Activated T-cell treated with anti-CD3 and anti-CD28 coated beads, Interleukin-2, amount 50 U/mL, for 48 hours (primary cell): ENCODE data around the gene OR8D4.
"Not testable (repeated sequence)": the region's sequence is repeated elsewhere in the genome, so short reads cannot be mapped to it uniquely, and the experiment has no call there.

Experiments used
- DNase-seq, 2 experiments: peaks; one replicate each; pipeline ENCODE4 v3.0.0-alpha.2; 2020

OR8D4 gene

DNA sequence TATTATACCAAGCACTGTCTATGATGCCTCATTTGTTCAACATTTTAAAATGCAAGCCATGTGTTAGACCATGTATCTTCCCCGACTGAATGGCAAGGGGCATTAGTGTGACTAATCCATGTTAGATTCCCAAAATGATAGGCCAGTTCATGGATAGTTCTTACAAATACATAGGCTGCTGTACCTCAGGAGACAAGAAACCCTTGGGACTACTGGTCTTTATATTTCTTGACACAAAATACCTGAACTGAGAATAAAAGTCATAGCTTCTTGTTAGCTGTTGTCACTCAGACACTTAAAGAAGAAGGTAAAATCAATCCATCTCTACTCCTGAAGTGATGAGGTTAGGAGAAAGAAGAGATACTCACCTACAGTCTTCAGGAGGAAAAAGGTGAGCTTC lies at the start of gene OR8D4:
Gene OR8D4 (plus strand): TSS at position 301 of the 400 bp plus-strand sequence. CDS start 4,265 bp downstream, outside the sequence.
- DNase-seq: no peak

DNA sequence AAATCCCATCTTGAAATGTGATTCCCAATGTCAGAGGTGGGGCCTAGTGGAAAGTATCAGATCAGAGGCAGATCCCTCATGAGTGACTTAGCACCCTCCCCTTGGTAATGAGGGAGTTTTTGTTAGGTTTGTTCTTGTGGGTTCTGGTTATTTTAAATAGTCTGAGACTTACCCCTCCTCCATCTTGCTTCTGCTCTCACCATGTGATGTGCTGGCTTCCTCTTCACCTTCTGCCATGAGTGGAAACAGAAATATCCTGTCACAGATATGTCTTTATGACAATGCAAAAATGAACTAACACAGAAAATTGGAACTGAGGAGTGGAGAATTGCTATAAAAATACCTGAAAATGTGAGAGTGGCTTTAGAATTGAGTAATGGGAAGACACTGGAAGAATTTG lies 49.6 kb upstream of the OR8D4 start:
- DNase-seq: no peak

DNA sequence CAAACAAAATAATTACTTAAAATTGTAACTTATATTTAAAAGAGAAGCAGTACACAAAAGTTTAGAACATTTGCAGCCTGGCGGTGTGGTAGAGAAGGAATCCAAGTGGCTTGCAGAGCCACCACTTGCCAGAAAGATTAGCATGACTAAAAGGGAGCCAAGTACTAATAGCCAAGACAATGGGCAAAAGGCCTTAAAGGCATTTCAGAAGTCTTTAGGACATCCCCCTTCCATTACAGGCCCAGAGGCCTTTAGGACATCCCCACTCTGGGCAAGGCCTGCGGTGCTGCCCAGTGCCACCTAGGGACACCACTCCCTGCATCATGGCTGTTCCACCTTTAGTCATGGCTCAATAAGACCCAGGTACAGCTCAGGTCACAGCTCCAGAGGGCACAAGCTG lies 48.9 kb upstream of the OR8D4 start:
- no peak for DNase-seq

DNA sequence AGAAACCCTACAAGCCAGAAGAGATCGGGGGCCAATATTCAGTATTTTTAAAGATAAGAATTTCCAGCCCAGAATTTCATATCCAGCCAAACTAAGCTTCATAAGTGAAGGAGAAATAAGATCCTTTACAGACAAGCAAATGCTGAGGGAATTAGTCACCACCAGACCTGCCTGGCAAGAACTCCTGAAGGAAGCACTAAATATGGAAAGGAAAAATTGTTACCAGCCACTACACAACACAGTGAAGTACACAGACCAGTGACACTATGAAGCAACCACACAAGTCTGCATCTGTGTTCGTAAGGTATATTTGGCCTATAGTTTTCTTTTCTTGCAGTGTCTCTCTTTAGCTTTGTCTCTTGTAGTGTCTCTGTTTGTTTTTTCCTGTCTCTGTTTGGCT lies 45.5 kb upstream of the OR8D4 start:
- DNase-seq: no peak

DNA sequence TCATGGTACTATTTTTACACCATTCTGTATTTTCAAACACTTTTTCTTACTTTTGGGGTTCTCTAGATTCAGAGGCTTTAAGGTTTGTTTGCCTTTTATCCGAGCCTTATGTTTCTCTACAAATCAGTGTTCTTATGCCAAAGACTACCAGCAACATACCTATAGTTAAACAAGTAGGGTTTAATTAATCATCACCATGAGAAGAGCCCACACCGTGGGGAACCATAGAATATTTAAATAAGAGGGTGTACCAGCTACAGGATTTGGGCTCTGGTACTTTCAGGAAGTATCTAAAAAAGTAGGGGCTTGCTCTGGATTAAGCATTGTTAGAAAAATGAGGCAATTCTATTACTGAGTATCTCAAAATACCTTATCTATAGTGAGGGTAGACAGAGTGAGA lies 42.2 kb upstream of the OR8D4 start:
- DNase-seq: no peak

DNA sequence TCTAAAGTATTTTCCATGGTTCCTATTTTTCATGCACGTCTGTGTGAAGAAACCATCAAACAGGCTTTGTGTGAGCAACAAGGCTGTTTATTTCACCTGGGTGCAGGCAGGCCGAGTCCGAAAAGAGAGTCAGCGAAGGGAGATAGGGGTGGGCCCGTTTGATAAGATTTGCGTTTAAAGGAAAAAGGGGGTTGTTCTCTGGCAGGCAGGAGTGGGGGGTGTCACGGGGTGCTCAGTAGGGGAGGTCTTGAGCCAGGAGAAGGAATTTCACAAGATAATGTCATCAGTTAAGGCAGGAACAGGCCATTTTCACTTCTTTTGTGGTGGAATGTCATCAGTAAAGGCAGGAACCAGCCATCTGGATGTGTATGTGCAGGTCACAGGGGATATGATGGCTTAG lies 36.7 kb upstream of the OR8D4 start:
- DNase-seq: not testable (repeated sequence)

DNA sequence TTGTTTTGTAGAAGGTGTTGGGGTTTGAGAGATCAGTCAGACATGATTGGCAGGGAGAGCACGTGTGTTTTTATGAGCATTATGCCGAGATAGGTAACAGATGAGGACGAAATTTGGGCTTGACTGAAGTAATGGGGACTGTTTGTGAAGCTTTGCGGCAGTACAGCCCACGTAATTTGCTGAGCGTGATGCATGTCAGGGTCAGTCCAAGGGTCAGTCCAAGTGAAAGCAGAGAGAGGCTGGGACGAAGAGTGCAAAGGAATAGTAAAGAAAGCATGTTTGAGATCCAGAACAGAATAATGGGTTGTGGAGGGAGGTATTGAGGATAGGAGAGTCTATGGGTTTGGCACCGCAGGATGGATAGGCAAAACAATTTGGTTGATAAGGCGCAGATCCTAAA lies 34.2 kb upstream of the OR8D4 start:
- DNase-seq: not testable (repeated sequence)

DNA sequence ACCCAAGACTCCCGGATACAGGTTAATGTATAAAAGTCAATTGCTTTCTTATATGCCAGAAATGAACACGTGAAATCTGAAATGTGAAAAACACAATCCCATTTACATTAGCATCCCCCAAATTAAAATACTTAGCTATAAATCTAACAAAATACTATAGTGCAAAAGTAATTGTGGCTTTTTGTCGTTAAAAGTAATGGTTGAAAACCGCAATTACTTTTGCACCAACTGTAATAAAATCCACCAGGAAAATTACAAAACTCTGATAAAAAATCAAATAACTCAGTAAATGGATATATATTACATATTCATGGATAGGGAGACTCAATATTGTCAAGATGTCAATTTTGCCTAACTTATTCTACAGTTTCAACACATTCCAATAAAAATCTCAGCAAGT lies 21.1 kb upstream of the OR8D4 start:
- DNase-seq: no peak

DNA sequence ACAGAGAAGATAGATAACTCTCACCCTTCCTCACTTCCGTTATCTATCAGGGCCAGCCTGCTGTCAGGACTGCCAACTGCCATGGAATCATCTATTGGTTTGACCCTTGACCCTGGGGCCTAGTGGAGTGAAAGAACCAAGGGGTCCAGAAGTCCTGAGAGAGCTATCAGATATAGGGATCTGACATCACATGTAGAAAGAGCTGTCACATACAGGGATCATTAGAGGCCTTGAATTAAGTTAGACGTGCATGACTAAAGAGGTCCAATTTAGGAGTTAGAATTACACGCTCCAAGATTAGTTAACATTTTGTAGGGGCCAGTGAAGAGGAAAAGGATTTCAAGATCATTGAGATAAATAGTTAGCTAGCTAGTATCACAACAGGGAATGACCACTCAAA lies 16.4 kb upstream of the OR8D4 start, which contains the start of gene TMEM225:
Gene TMEM225 (minus strand): TSS at position 101 of the 400 bp plus-strand sequence. CDS start 245 bp downstream, outside the sequence.
- DNase-seq: no peak

DNA sequence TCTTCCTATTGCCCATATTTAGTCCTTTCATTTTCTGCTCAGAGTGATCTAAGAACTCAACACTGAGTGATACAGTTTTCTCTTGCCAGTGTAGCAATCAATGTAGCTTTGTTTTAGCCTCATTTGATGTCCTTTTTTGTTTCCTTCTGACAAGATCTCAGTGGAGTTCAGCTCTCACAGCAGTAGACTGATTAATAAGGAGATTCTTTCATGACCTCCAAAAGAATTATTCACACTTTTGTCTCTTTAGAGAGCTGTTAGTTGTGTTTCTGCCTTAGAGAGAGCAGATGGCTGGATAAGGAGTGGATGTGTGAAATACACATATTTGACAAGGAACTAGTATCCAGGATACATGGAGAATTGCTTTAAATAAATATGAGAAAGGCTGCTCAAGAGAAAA lies 9.9 kb upstream of the OR8D4 start:
- DNase-seq: no peak

DNA sequence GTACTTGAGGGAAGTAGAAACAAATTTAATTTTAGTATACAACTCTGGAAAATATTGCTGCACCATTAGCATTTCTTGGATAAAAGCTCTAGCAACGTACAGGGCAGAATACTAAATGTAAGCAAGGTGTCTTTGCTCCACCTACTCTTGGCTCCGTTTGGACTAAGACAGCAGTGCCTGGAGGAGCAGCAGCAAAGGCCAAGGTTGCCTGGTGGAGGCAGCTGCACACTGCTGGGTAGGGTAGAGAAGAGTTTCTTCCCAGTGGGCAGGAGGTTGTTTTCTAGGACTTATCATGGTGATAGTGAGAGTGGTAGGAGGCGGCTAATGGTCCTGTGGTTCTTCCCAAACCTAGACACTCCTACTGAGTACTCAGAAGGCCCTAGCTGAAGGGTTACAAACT lies 2.2 kb upstream of the OR8D4 start:
- no peak for DNase-seq

DNA sequence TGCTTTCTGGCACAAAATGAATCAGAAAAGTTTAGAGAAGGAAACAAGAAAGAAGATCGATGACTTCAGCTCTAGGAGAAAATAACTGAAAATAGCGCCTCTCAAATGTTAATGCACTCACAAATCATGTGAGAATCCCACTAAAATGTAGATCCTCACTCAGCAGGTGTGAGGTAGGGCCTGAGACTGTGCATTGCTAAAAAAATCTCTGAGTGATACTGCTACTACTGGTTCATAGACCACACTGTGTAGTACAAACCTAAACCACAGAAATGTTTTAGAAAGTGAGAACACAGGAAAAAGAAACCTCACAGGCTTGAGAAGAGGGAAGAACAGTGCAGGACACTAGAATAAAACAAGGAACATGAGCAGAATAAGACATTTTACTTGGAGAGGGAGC lies 2.0 kb downstream of the OR8D4 start:
- DNase-seq: no peak

DNA sequence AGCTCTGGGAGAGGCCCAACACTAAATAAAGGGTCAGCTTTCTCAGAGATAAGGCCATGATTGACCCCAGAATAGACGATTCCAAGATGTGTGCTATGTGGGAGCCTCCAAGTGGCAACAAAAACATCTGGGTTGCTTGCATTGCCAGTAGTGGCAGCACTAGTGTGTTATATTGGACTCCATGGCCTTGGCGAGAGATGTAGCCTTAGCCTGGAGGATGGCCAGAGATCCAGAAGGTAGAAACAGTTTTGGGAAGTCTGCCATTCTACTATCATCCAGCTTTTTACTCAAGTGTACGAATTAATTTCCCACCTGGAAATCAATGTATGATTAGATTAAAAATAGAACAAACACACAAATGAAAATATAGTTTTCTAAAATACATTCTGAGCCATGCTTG lies 3.0 kb downstream of the OR8D4 start:
- no peak for DNase-seq

DNA sequence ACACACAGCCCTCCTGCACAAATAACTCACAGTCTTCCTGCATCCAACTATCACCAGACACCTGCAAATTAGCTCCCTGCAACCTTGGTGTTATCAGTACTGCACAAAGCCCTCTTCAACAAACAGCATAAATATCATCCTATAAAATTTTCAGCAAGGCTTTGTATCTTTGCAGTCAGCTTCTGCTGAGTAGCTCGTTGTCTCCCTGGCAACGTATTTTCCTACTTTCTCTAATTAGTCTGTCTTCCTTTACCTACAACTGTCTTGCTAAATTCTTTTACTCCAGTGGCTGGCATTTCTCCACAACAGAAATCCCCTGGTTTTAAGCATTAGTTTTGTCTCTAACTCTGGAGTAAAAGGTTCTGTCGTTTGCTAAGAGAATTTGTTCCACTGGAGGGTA lies 3.9 kb downstream of the OR8D4 start:
- no peak for DNase-seq

DNA sequence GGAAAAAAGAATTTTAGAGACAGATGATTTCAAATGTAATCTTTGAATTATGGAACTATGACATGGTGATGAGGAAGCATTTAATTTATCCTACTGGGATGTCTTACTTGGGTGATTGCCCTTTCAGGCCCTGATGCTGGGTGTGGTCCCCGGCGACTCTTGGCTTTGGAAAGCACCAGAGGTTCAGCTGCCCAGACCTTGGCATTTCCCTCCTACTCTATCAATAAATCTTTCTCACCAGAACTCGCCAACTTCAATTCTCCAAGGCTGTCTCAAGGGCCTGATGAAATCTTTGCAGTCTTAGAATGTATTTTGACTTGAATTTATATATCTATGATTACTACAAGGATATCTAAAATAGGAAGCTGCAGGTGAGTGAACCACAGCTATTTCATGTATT lies 19.0 kb downstream of the OR8D4 start:
- no peak for DNase-seq

DNA sequence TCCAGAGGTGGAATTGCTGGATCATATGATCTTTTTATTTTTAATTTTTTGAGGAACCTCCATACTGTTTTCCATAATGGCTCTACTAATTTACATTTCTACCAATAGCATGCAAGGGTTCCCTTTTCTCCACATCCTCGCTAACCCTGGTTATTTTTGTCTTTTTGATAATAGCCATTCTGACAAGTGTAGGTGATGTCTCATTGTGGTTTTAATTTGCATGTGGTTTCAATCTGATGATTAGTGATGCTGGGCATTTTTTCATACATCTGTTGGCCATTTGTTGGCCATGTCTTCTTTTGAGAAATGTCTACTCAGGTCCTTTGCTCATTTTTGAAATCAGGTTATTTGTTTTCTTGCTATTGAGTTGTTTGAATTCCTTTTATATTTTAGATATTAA lies 22.1 kb downstream of the OR8D4 start:
- no peak for DNase-seq

DNA sequence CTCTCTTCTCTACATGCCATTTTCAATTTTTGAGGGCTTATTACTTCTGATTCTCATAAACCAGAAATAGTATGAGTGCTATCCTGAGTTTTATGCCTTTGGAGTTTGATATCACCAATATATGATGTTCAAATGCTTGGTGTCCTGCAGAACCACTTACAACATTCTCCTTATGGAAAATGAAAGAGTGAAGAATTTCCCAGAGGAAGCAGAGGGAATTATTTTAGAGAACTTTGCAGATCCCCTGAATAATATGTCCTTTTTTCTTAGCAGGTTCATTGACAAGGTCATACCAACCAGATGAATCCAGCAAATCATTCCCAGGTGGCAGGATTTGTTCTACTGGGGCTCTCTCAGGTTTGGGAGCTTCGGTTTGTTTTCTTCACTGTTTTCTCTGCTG lies 37.4 kb downstream of the OR8D4 start, which contains the start of gene OR4D5:
Gene OR4D5 (plus strand): TSS at position 301 of the 400 bp plus-strand sequence. CDS start 0 bp downstream, at position 301.
- no peak for DNase-seq

DNA sequence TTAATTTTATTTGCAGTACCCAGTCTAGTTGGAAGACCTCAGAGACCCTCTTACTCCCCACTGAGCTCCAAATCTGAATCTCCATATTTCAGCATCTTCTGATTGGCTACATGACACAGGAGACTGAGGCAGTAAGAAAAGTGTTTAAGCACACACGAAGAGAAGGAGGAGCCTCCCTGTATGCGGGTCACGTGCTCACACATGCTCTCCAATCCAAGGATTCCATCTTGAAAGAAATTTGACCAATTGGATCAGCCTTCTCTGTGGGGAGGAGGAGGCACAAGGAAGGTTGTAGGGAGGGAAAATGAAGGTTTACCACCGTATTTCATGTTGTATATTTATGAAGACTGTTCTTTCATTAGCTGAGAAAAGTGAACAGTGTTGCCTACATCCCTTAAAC lies 40.4 kb downstream of the OR8D4 start:
- no peak for DNase-seq

DNA sequence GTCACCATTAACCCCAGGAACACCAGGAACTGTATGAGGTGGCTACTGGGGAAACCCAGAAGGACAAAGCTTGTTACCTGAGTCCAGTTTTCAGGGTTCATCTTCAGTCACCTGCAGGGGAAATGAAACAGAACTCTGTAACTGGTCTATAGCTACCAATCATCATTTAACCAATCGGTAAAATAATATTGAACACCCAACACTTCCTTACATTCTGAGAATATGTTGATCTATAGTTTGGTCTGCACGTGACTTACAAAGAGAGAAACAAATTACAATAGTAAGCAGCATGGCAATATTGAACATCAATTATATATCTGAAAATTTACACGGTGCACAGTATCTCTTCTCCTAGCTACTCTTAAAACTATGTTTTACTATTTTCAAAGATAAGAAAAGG lies 41.8 kb downstream of the OR8D4 start, which contains the start of gene OR6T1:
Gene OR6T1 (minus strand): TSS at position 101 of the 400 bp plus-strand sequence. CDS start 0 bp downstream, at position 101.
- no peak for DNase-seq

DNA sequence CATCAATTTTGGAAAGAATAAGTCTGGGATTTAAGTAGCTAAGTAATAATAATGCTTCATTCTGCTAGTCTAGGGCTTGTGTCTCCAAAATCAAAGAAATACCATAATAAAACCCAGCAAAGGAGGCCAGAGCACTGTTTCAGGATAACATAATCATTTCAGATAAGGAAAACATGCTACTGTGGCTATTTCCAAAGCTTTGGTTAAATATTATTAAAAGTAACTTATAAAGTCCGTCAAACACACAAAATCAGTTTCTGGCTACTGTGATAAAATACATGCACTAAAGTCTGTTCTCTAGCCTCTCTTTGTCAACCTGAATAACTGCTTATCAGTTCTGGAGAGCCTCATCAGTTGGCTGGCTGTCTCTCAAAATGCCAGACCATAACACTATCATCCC lies 43.2 kb downstream of the OR8D4 start:
- no peak for DNase-seq

DNA sequence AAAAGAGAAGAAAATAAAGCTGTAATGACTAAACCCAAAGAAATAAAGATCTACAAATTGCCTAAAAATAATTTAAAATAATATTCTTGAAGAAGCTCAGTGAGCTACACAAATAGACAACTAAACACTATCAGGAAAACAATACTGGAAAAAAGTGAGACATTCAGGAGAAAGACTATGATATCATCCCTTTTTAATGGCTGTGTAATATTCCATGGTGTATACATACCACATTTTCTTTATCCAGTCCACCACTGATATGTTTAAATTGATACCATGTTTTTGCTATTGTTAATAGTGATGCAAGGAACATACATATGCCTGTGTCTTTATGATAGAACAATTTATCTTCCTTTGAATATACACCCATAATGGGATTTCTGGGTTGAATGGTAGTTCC lies 54.8 kb downstream of the OR8D4 start:
- DNase-seq: no peak
